Hepatocyte (in vitro differentiated cells): Measurements from ENCODE around the gene C4orf54. TPM values are rescaled to one million over a fixed set of nuclear protein-coding genes. Genes with fewer than 3 reads are reported as not detected.

ENCODE experiments used
- DNase-seq: peaks from one replicate; pipeline ENCODE4 v3.0.0-alpha.2; 2016; ENCODE audit warnings: low spot score
- H2AFZ ChIP-seq: fragments of 200-600 bp; sonication (generic); 2 replicates; pipeline ENCODE4 v1.6.0; 2016; ENCODE audit warnings: antibody characterized with exemption, mild to moderate bottlenecking
- H3K27ac ChIP-seq: fragments of 200-600 bp; sonication (generic); 2 replicates; pipeline ENCODE4 v1.5.1; 2016; ENCODE audit warnings: mild to moderate bottlenecking
- H3K27me3 ChIP-seq: fragments of 200-600 bp; sonication (generic); 2 replicates; pipeline ENCODE4 v1.6.1; 2016
- H3K36me3 ChIP-seq: fragments of 200-600 bp; sonication (generic); replicated peaks from 2 replicates; pipeline ENCODE4 v1.5.1; 2016; ENCODE audit warnings: low read depth; ENCODE audit not compliant: insufficient read depth
- H3K4me1 ChIP-seq: fragments of 200-600 bp; sonication (generic); 2 replicates; pipeline ENCODE4 v1.5.1; 2016; ENCODE audit warnings: mild to moderate bottlenecking, moderate library complexity; ENCODE audit not compliant: insufficient read depth
- H3K4me2 ChIP-seq: fragments of 200-600 bp; sonication (generic); 2 replicates; pipeline ENCODE4 v1.6.0; 2016
- H3K4me3 ChIP-seq: fragments of 200-600 bp; sonication (generic); 2 replicates; pipeline ENCODE4 v1.5.1; 2016; ENCODE audit warnings: mild to moderate bottlenecking
- H3K79me2 ChIP-seq: fragments of 200-600 bp; sonication (generic); 2 replicates; pipeline ENCODE4 v1.6.0; 2017; ENCODE audit warnings: mild to moderate bottlenecking
- H3K9me2 ChIP-seq: fragments of 200-600 bp; sonication (generic); replicated peaks from 2 replicates; pipeline ENCODE4 v1.6.0; 2017; ENCODE audit warnings: mild to moderate bottlenecking; ENCODE audit not compliant: insufficient read depth
- H3K9me3 ChIP-seq: fragments of 200-600 bp; sonication (generic); 2 replicates; pipeline ENCODE4 v1.5.1; 2016; ENCODE audit warnings: low read depth, mild to moderate bottlenecking
- H4K20me1 ChIP-seq: fragments of 200-600 bp; sonication (generic); 2 replicates; pipeline ENCODE4 v1.6.0; 2016; ENCODE audit warnings: mild to moderate bottlenecking; ENCODE audit not compliant: insufficient read depth, poor library complexity, severe bottlenecking
- CTCF ChIP-seq: fragments of 200-600 bp; sonication (generic); IDR thresholded peaks from 2 replicates; pipeline ENCODE4 v1.5.1; 2016; ENCODE audit warnings: antibody characterized with exemption, mild to moderate bottlenecking; ENCODE audit not compliant: poor library complexity
- EZH2 ChIP-seq: fragments of 200-600 bp; sonication (generic); IDR thresholded peaks from 2 replicates; pipeline ENCODE4 v1.6.1; 2016; ENCODE audit warnings: antibody characterized with exemption, mild to moderate bottlenecking, borderline replicate concordance
- EZH2phosphoT487 ChIP-seq: fragments of 200-600 bp; sonication (generic); IDR thresholded peaks from one replicate; pipeline ENCODE4 v1.6.1; 2018; ENCODE audit warnings: antibody characterized with exemption, mild to moderate bottlenecking, low read depth, moderate library complexity; ENCODE audit not compliant: unreplicated experiment, severe bottlenecking
- WGBS: methylation state at CpG from one replicate; pipeline ENCODE4 v1.1.6; 2016; ENCODE audit warnings: low lambda C conversion rate; ENCODE audit errors: missing lambda C conversion rate; 5-methylcytosine and 5-hydroxymethylcytosine counted together
- polyA plus RNA-seq: library from polyadenylated mRNA; unstranded; fragments of >200 nt; fragmentation: Nextera tagmentation; extraction: Ambion mirVana; gene quantifications from 2 replicates; pipeline ENCODE4 v1.2.1, GENCODE V29; 2016
- total RNA-seq: library from RNA; depleted of rRNA; stranded (reverse); fragments of >200 nt; gene quantifications from 2 replicates; pipeline ENCODE4 v1.2.3, GENCODE V29; 2014

Gene C4orf54
- total and polyA plus RNA-seq, 2 experiments from 2014 or later, result 0.07 TPM; not detected in 1

- H3K4me3 ChIP-seq, result no peak overlapping the region
- no peak overlapping the region for H3K27ac ChIP-seq
- H3K36me3 ChIP-seq, result no peaks in the 10 kb centered on the region
- WGBS, result 73% methylated on average over 4 of the region's 4 CpGs
- H4K20me1 ChIP-seq, result no peaks in the 10 kb centered on the region
- H3K4me2 ChIP-seq, result no peak overlapping the region
- no peaks in the 10 kb centered on the region for H3K9me3 ChIP-seq
- TF ChIP-seq EZH2 (no peak), CTCF (no peak), EZH2phosphoT487 (no peak)
- no peaks in the 10 kb centered on the region for H3K27me3 ChIP-seq
- no peaks in the 10 kb centered on the region for H3K79me2 ChIP-seq
- H2AFZ ChIP-seq, result no peak overlapping the region
- DNase-seq, result no peak
- H3K9me2 ChIP-seq, result no peaks in the 10 kb centered on the region
- no peaks in the 10 kb centered on the region for H3K4me1 ChIP-seq
Observed at GRCh38 chr4:99683895-99684294, 26.3 kb upstream of the C4orf54 start.

- TF ChIP-seq EZH2 (no peak), EZH2phosphoT487 (no peak), CTCF (no peak)
- Histone ChIP-seq H4K20me1 (no peaks in the 10 kb centered on the region), H3K4me2 (no peak overlapping the region), H3K79me2 (no peaks in the 10 kb centered on the region), H3K9me2 (no peaks in the 10 kb centered on the region), H3K4me1 (no peaks in the 10 kb centered on the region), H3K9me3 (no peaks in the 10 kb centered on the region), H3K27me3 (no peaks in the 10 kb centered on the region), H2AFZ (no peak overlapping the region), H3K36me3 (no peaks in the 10 kb centered on the region), H3K27ac (no peak overlapping the region), H3K4me3 (no peak overlapping the region)
- no peak for DNase-seq
- WGBS, result 83% methylated on average over 1 of the region's 1 CpG
Observed at GRCh38 chr4:99679976-99680375, 22.3 kb upstream of the C4orf54 start.

GRCh38 chr4:99679204-99679603 lies 21.6 kb upstream of the C4orf54 start:
- TF ChIP-seq EZH2phosphoT487, result no peak
- TF ChIP-seq CTCF, result no peak
- TF ChIP-seq EZH2, result no peak
- no peak overlapping the region for H3K4me2 ChIP-seq
- 28% methylated on average over 4 of the region's 4 CpGs for WGBS
- no peak overlapping the region for H3K4me3 ChIP-seq
- no peaks in the 10 kb centered on the region for H3K9me3 ChIP-seq
- DNase-seq, result peak; percentile 12
- no peaks in the 10 kb centered on the region for H3K4me1 ChIP-seq
- no peaks in the 10 kb centered on the region for H3K9me2 ChIP-seq
- H3K36me3 ChIP-seq, result no peaks in the 10 kb centered on the region
- no peaks in the 10 kb centered on the region for H4K20me1 ChIP-seq
- no peak overlapping the region for H3K27ac ChIP-seq
- H3K27me3 ChIP-seq, result no peaks in the 10 kb centered on the region
- H2AFZ ChIP-seq, result no peak overlapping the region
- H3K79me2 ChIP-seq, result no peaks in the 10 kb centered on the region

- Histone ChIP-seq H3K79me2 (no peaks in the 10 kb centered on the region), H3K27me3 (no peaks in the 10 kb centered on the region), H3K9me3 (no peaks in the 10 kb centered on the region), H3K4me1 (no peaks in the 10 kb centered on the region), H3K36me3 (no peaks in the 10 kb centered on the region), H3K4me2 (no peak overlapping the region), H3K27ac (no peak overlapping the region), H4K20me1 (no peaks in the 10 kb centered on the region), H2AFZ (no peak overlapping the region), H3K9me2 (no peaks in the 10 kb centered on the region), H3K4me3 (no peak overlapping the region)
- DNase-seq, result no peak
- no peak for TF ChIP-seq EZH2
- TF ChIP-seq CTCF, result no peak
- TF ChIP-seq EZH2phosphoT487, result no peak
- 100% methylated on average over 1 of the region's 1 CpG for WGBS
Observed at GRCh38 chr4:99677161-99677560, 19.5 kb upstream of the C4orf54 start.
